Measurements from ENCODE around the gene CEP63.
"Not testable (repeated sequence)": the region's sequence is repeated elsewhere in the genome, so short reads cannot be mapped to it uniquely, and the experiment has no call there.

CEP63 gene

GRCh38 chr3:134516905-134517304 is 31.0 kb downstream of the CEP63 start:
- no peak for DNase-seq (ENCODE audit: low read depth in 2 of 2)

- no peak for DNase-seq (ENCODE audit: low read depth in 2 of 2)
Observed at GRCh38 chr3:134517791-134518190, 31.9 kb downstream of the CEP63 start.

GRCh38 chr3:134522541-134522940 is 36.7 kb downstream of the CEP63 start:
- no peak for DNase-seq (ENCODE audit: low read depth in 2 of 2)

- DNase-seq (ENCODE audit: low read depth in 2 of 2) = no peak
Observed at GRCh38 chr3:134525293-134525692, 39.4 kb downstream of the CEP63 start.

GRCh38 chr3:134526319-134526718 is 40.5 kb downstream of the CEP63 start:
- DNase-seq (ENCODE audit: low read depth in 2 of 2) = no peak

GRCh38 chr3:134527037-134527436 is 41.2 kb downstream of the CEP63 start:
- DNase-seq (ENCODE audit: low read depth in 2 of 2) = no peak

GRCh38 chr3:134527538-134528186 is 41.8 kb downstream of the CEP63 start:
- no peak for DNase-seq (ENCODE audit: low read depth in 2 of 2)

GRCh38 chr3:134533493-134533892 is 47.6 kb downstream of the CEP63 start:
- no peak for DNase-seq (ENCODE audit: low read depth in 2 of 2)

- no peak for DNase-seq (ENCODE audit: low read depth in 2 of 2)
Observed at GRCh38 chr3:134535186-134535970, 49.5 kb downstream of the CEP63 start.

- DNase-seq (ENCODE audit: low read depth in 2 of 2) = no peak
Observed at GRCh38 chr3:134536781-134537180, 50.9 kb downstream of the CEP63 start.

GRCh38 chr3:134542287-134542958 is 56.6 kb downstream of the CEP63 start:
- no peak for DNase-seq (ENCODE audit: low read depth in 2 of 2)

- no peak for DNase-seq (ENCODE audit: low read depth in 2 of 2)
Observed at GRCh38 chr3:134543113-134543512, 57.3 kb downstream of the CEP63 start.

GRCh38 chr3:134544316-134544715 is 58.5 kb downstream of the CEP63 start:
- DNase-seq (ENCODE audit: low read depth in 2 of 2) = no peak

- not testable (repeated sequence) for DNase-seq (ENCODE audit: low read depth in 2 of 2)
Observed at GRCh38 chr3:134544783-134545182, 58.9 kb downstream of the CEP63 start.

GRCh38 chr3:134545818-134546217 is 60.0 kb downstream of the CEP63 start:
- no peak for DNase-seq (ENCODE audit: low read depth in 2 of 2)

GRCh38 chr3:134552784-134553183 is 66.9 kb downstream of the CEP63 start:
- no peak for DNase-seq (ENCODE audit: low read depth in 2 of 2)

GRCh38 chr3:134559591-134559990 is 73.7 kb downstream of the CEP63 start:
- DNase-seq (ENCODE audit: low read depth in 2 of 2) = no peak

- no peak for DNase-seq (ENCODE audit: low read depth in 2 of 2)
Observed at GRCh38 chr3:134562055-134562454, 76.2 kb downstream of the CEP63 start.

GRCh38 chr3:134563601-134564000 is 77.7 kb downstream of the CEP63 start:
- DNase-seq (ENCODE audit: low read depth in 2 of 2) = no peak

- DNase-seq (ENCODE audit: low read depth in 2 of 2) = no peak
Observed at GRCh38 chr3:134564991-134565390, 79.1 kb downstream of the CEP63 start.

GRCh38 chr3:134567605-134568004 is 81.7 kb downstream of the CEP63 start:
- no peak for DNase-seq (ENCODE audit: low read depth in 2 of 2)

- no peak for DNase-seq (ENCODE audit: low read depth in 2 of 2)
Observed at GRCh38 chr3:134568790-134569189, 82.9 kb downstream of the CEP63 start.

- DNase-seq (ENCODE audit: low read depth in 2 of 2) = not testable (repeated sequence)
Observed at GRCh38 chr3:134569899-134570298, 84.0 kb downstream of the CEP63 start.
